ENCODE data around the gene RFESD. TPM values are rescaled to one million over a fixed set of nuclear protein-coding genes. Genes with fewer than 3 reads are reported as not detected.
A peak's percentile ranks its signal among the peaks of the same experiment; 100 is the strongest.
"Not testable (repeated sequence)": the region's sequence is repeated elsewhere in the genome, so short reads cannot be mapped to it uniquely, and the experiment has no call there.

RFESD gene
- total RNA-seq, 1 donor from 2014 or later, result 0.97 TPM

DNA sequence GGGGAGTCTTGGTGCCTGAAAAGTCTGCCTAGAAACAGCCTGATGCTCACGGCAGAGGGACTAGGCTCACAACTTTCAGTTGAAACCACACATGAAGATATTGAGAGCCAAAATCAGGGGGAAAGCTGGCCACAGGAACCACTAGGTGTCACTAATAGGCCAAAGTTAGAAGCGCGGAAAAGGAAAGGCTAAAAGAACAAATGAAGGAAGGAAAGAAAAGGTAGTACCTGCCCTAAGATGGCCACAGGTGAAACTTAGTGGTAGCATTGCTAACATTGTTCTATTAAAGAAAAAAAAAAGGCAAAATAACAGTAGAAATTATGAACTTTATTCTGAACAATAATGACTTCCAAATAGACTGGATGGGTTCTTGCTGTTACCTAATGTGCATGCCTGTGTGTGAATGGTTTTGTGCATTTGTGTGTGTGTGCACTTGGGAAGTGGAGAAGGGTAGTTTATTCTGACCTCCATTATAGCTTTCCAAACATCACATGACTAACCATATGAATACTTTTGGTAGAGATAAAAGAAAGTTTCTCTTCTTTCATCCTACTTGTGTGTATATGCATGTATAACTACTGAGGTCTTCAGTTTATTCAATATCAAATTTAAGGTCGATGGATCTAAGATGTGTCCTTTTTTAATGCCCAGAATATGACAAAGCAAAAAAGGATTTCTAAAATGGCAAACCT lies 2.1 kb upstream of the RFESD start:
- Mint-ChIP-seq H3K27me3 (ENCODE audit: low read depth) (no peaks in the 10 kb centered on the region), H3K9me3 (ENCODE audit: low read depth) (no peaks in the 10 kb centered on the region), H3K4me1 (ENCODE audit: low read depth) (peaks cover 18% of the 10 kb centered on the region), H3K27ac (ENCODE audit: unreplicated experiment) (no peak overlapping the region), H3K36me3 (ENCODE audit: low read depth) (no peaks in the 10 kb centered on the region), H3K4me3 (ENCODE audit: unreplicated experiment) (no peak overlapping the region)
- TF ChIP-seq, protein P1, sequence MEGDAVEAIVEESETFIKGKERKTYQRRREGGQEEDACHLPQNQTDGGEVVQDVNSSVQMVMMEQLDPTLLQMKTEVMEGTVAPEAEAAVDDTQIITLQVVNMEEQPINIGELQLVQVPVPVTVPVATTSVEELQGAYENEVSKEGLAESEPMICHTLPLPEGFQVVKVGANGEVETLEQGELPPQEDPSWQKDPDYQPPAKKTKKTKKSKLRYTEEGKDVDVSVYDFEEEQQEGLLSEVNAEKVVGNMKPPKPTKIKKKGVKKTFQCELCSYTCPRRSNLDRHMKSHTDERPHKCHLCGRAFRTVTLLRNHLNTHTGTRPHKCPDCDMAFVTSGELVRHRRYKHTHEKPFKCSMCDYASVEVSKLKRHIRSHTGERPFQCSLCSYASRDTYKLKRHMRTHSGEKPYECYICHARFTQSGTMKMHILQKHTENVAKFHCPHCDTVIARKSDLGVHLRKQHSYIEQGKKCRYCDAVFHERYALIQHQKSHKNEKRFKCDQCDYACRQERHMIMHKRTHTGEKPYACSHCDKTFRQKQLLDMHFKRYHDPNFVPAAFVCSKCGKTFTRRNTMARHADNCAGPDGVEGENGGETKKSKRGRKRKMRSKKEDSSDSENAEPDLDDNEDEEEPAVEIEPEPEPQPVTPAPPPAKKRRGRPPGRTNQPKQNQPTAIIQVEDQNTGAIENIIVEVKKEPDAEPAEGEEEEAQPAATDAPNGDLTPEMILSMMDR (IDR thresholded peaks at IDR 0.05), result peak; percentile 91
- DNase-seq (ENCODE audit: low spot score), result no peak

DNA sequence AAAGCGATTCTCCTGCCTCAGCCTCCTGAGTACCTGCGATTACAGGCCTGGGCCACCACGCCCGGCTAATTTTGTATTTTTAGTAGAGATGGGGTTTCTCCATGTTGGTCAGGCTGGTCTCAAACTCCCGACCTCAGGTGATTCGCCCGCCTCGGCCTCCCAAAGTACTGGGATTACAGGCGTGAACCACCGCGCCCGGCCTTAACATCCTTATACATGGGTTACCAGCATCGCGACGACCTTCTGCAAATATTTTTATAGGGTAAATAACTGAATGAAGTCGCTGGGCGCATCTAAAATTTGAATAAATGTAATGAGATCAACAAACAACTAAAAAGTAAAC lies 380 bp upstream of the RFESD start:
- H3K9me3 Mint-ChIP-seq (ENCODE audit: low read depth); H3K27me3 Mint-ChIP-seq (ENCODE audit: low read depth); H3K36me3 Mint-ChIP-seq (ENCODE audit: low read depth); DNase-seq (ENCODE audit: low spot score): not testable (repeated sequence)
- Mint-ChIP-seq H3K27ac (ENCODE audit: unreplicated experiment) (peak overlapping the region; percentile 83), H3K4me1 (ENCODE audit: low read depth) (peaks cover 18% of the 10 kb centered on the region), H3K4me3 (ENCODE audit: unreplicated experiment) (peak overlapping the region; percentile 75)

DNA sequence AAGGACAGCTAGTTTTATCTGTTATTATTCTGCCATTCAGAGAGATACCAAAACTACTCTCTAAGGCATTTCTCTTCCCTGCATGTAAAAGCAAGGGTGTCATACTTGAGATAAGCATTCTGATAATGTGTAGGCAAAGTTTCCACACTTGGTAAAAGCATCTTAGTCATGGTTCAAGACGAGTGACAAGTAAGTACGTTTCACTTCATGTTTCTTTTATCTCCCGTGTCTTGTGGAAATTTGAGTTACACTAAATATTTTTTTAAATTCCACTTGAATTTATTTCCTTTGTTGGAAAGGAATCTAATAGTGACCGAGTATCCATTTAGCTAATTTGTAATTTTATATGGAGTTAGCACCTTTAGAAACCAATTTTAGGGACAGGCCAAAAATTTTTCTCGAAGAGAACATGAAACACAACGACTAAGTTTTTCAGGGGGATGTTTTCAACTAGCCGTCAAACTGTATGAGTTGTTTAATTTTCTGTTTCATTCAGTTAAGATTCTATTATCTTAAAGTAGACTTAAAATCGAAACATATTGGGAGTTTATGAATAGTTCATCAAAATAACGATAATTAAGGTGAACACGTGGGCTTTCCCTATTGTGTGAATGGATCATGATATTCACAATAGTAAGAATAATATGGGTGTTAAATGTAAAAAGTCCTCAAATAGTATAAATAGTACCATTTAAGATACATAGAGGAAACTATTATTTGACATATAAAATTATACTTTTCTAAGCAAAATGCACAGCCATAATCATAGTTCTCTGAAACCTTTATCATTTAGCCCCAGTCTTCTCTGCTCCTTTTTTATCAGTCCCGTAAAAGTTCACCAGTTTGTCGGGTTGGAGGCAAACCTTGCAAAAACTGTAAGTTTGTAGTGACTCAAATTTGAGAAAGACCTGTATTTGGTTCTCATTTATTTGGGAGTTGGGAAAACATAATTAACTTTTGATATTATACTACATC lies 1.6 kb downstream of the RFESD start:
- no peak overlapping the region for H3K4me3 Mint-ChIP-seq (ENCODE audit: unreplicated experiment)
- H3K27me3 Mint-ChIP-seq (ENCODE audit: low read depth), result no peaks in the 10 kb centered on the region
- TF ChIP-seq, protein P1 (IDR thresholded peaks at IDR 0.05), result no peak
- H3K4me1 Mint-ChIP-seq (ENCODE audit: low read depth), result peaks cover 18% of the 10 kb centered on the region
- no peak for DNase-seq (ENCODE audit: low spot score)
- H3K36me3 Mint-ChIP-seq (ENCODE audit: low read depth), result no peaks in the 10 kb centered on the region
- no peaks in the 10 kb centered on the region for H3K9me3 Mint-ChIP-seq (ENCODE audit: low read depth)
- no peak overlapping the region for H3K27ac Mint-ChIP-seq (ENCODE audit: unreplicated experiment)

DNA sequence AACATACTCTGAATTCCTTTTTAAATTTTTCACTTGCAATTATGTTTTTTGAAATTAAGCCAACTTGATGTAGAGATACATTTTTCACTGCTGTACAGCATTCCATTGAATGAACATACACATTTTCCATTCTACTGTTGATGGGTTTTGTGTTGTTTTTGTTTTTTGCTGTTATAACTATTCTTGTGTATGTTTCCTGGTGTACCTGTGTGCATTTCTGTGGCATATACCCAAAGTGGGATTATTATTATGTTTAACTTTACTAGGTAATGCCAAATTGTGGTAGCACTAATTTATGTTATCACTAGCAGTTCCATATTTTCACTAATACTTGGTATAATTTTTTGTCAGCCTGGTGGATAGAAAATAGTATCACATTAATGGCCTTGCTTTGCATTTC lies 2.7 kb downstream of the RFESD start:
- TF ChIP-seq, protein P1 (IDR thresholded peaks at IDR 0.05), result no peak
- Mint-ChIP-seq H3K4me1 (ENCODE audit: low read depth) (peaks cover 16% of the 10 kb centered on the region), H3K27ac (ENCODE audit: unreplicated experiment) (no peak overlapping the region)

DNA sequence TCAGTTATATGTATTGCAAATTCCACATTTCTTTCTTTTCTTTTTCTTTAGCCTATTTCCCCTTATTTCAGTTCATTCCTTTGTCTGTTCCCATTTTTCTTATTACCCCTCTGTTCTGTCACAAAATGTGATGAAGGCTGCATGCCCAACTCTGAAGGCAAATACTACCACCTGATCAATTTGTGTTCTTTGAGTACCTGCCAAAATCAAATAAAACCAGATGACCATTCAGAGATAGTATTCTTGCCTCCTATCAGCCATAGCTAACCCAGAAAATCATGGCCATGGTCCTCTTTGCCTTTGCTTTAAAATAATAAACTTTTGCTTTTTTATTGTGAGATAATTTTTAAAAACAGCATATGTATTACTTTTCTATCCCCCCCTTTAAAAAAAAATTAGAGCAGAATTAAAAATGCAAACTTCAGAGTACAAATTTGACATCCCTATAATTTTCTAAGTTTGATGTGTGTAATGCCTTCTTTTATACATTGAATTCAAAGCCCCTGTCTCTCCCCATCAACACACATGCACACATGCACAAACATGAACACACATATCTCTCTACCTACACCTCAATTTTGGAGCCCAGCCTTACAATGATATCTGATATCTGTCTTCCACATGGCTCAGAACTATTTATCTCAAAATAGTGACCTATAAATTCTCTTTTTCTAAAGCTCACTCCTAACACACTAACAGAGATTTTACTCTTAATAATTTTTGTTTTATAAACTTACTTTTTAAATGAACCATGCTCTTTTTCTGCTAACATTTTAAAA lies 3.5 kb downstream of the RFESD start:
- no peaks in the 10 kb centered on the region for H3K27me3 Mint-ChIP-seq (ENCODE audit: low read depth)
- H3K4me3 Mint-ChIP-seq (ENCODE audit: unreplicated experiment), result no peak overlapping the region
- no peaks in the 10 kb centered on the region for H3K36me3 Mint-ChIP-seq (ENCODE audit: low read depth)
- H3K4me1 Mint-ChIP-seq (ENCODE audit: low read depth), result peaks cover 14% of the 10 kb centered on the region
- H3K27ac Mint-ChIP-seq (ENCODE audit: unreplicated experiment), result no peak overlapping the region
- DNase-seq (ENCODE audit: low spot score), result no peak
- TF ChIP-seq, protein P1 (IDR thresholded peaks at IDR 0.05), result no peak
- H3K9me3 Mint-ChIP-seq (ENCODE audit: low read depth), result no peaks in the 10 kb centered on the region

More for the DNA sequence above, 2.7 kb downstream of the RFESD start:
- H3K36me3 Mint-ChIP-seq (ENCODE audit: low read depth), result no peaks in the 10 kb centered on the region
- no peak overlapping the region for H3K4me3 Mint-ChIP-seq (ENCODE audit: unreplicated experiment)
- DNase-seq (ENCODE audit: low spot score), result no peak
- no peaks in the 10 kb centered on the region for H3K27me3 Mint-ChIP-seq (ENCODE audit: low read depth)
- H3K9me3 Mint-ChIP-seq (ENCODE audit: low read depth), result no peaks in the 10 kb centered on the region
